ENCODE measurements around the gene NHERF2.
"Not testable (repeated sequence)": the region's sequence is repeated elsewhere in the genome, so short reads cannot be mapped to it uniquely, and the experiment has no call there.

Gene NHERF2

GRCh38 chr16:2008631-2009163 lies 18.0 kb upstream of the NHERF2 start:
- TF ChIP-seq CTCF (IDR thresholded peaks at IDR 0.05; ENCODE audit: insufficient read depth, missing control alignments), result no peak
- DNase-seq (ENCODE audit: insufficient read length, low spot score) (no peak), FAIRE-seq (no peak)

DNA sequence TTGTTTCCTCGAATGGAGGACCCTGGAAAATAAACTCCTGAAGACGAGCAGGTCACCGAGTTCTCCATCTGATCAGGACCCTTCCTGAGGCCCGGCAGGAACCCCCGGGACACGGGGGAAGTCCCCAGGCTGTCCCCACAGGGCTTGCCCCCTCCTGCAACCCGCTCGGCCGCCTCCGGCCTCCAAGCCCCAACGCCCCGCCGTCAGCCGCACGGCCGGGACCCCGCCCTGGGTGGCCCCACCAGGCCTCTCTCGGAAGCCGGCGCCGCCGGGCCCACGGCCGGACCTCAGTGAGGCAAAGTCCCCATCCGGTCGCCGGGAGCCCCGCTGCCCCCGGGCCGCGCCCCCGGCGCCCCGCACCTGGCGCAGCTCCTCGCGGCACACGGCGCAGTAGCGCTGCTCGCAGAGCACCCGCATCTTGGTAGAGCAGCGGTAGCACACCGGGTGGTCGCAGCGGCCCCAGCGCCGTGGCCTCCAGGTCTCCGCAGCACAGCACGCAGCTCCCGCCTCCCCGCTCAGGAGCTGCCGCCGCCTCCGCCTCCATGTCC lies 17.5 kb upstream of the NHERF2 start:
- no peak for FAIRE-seq
- no peak for TF ChIP-seq CTCF (IDR thresholded peaks at IDR 0.05; ENCODE audit: insufficient read depth, missing control alignments)
- no peak for DNase-seq (ENCODE audit: insufficient read length, low spot score)

- no peak for FAIRE-seq
These were observed 16.8 kb upstream of the NHERF2 start, which contains the start of gene ZNF598 for GRCh38 chr16:2009791-2010510. TSS of gene ZNF598 (minus strand) at chr16:2009821.

DNA sequence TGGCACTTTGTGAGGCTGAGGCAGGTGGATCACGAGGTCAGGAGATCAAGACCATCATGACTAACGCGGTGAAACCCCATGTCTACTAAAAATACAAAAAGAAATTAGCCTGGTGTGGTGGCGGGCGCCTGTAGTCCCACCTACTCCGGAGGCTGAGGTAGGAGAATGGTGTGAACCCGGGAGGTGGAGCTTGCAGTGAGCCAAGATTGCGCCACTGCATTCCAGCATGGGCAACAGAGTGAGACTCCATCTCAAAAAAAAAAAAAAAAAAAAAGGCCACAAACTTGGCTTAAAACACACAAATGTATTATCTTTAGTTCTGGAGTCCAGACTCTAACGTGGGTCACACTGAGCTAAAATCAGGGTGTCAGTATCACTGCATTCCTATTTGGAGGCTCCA lies 15.0 kb upstream of the NHERF2 start:
- not testable (repeated sequence) for FAIRE-seq; DNase-seq (ENCODE audit: insufficient read length, low spot score)

More at GRCh38 chr16:2009791-2010510, 16.8 kb upstream of the NHERF2 start, which contains the start of gene ZNF598:
- DNase-seq (ENCODE audit: insufficient read length, low spot score), result peak; percentile 94
- TF ChIP-seq CTCF (IDR thresholded peaks at IDR 0.05; ENCODE audit: insufficient read depth, missing control alignments), result no peak

DNA sequence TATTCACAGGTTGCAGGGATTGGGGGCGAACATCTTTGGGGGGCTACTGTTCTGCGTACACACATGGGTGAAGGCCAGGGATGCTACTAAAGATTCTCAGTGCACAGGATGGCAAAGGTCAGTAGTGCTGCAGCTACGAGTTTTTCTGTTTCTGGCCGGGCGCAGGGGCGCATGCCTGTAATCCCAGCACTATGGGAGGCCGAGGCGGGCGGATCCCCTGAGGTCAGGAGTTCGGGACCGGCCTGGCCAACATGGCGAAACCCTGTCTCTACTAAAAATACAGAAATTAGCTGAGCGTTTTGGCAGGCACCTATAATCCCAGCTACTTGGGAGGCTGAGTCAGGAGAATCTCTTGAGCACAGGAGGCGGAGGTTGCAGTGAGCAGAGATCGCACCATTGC lies 13.2 kb upstream of the NHERF2 start:
- FAIRE-seq (no peak), DNase-seq (ENCODE audit: insufficient read length, low spot score) (no peak)
- TF ChIP-seq CTCF (IDR thresholded peaks at IDR 0.05; ENCODE audit: insufficient read depth, missing control alignments), result no peak

DNA sequence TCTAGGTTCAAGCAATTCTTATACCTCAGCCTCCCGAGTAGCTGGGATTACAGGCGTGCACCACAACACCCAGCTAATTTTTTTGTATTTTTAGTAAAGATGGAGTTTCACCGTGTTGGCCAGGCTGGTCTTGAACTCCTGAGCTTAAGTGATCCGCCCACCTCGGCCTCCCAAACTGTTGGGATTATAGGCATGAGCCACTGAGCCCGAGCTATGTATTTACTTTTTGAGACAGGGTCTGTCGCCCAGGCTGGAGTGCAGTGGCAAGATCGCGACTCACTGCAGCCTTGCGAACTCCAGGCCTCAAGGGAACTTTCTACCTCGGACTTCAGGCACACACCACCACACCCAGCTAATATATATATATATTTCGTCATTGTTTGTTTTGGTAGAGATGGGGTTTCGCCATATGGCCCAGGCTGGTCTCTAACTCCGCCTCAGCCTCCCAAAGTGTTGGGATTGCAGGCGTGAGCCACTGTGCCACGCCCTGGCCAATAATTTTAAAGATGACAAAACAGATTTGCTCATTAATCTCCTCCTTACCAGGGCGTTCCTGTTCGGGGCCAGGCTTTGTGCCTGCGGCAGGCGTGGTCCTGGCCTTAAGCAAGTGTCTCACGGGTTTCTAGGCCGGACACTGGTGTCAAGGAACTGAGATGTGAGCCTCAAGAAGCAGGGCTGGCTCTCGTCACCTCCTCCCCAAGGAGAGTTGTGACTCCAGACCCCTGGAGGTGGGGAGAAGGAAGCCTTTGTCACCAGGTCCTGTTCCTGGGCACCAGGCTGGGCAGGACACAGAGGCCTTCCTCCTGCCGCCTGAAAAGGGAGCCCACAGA lies 11.4 kb upstream of the NHERF2 start:
- no peak for FAIRE-seq
- DNase-seq (ENCODE audit: insufficient read length, low spot score), result no peak

More for the DNA sequence above, 11.4 kb upstream of the NHERF2 start:
- TF ChIP-seq CTCF (IDR thresholded peaks at IDR 0.05; ENCODE audit: insufficient read depth, missing control alignments), result no peak

All from D721Med (cell line).